ENCODE measurements around the gene CASKIN2. TPM values are rescaled to one million over a fixed set of nuclear protein-coding genes. Genes with fewer than 3 reads are reported as not detected.

Gene CASKIN2
- total RNA-seq, 1 donor from 2014 or later, result 9.5 TPM

DNA sequence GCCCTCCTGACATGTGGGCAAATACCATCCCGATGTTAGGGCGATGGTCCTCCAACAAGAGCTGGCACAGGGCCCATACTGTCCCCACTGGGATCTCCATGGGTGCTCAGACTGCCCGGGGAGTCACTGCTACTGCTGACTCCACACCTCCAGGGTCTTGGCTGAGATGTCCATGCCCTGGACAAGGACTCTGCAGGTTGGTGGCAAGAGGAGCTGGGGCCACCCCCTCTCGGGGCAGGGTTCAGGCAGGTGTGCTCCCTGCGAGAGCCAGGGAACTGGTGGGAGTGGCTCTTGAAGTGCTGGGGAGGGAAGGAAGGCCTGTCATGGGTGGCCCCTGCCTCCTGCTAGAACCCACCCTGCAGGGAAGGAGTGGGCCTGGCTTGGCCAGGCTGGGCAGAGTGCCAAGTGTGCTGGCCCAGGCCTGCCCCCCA is 6.4 kb downstream of the CASKIN2 start:
- H3K4me3 ChIP-seq (ENCODE audit: low read depth, low read length), result no peak overlapping the region
- no peak for DNase-seq (ENCODE audit: low read depth)
- TF ChIP-seq, protein P1, sequence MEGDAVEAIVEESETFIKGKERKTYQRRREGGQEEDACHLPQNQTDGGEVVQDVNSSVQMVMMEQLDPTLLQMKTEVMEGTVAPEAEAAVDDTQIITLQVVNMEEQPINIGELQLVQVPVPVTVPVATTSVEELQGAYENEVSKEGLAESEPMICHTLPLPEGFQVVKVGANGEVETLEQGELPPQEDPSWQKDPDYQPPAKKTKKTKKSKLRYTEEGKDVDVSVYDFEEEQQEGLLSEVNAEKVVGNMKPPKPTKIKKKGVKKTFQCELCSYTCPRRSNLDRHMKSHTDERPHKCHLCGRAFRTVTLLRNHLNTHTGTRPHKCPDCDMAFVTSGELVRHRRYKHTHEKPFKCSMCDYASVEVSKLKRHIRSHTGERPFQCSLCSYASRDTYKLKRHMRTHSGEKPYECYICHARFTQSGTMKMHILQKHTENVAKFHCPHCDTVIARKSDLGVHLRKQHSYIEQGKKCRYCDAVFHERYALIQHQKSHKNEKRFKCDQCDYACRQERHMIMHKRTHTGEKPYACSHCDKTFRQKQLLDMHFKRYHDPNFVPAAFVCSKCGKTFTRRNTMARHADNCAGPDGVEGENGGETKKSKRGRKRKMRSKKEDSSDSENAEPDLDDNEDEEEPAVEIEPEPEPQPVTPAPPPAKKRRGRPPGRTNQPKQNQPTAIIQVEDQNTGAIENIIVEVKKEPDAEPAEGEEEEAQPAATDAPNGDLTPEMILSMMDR (conservative IDR thresholded peaks at IDR 0.05; ENCODE audit: low read depth, low read length), result no peak

DNA sequence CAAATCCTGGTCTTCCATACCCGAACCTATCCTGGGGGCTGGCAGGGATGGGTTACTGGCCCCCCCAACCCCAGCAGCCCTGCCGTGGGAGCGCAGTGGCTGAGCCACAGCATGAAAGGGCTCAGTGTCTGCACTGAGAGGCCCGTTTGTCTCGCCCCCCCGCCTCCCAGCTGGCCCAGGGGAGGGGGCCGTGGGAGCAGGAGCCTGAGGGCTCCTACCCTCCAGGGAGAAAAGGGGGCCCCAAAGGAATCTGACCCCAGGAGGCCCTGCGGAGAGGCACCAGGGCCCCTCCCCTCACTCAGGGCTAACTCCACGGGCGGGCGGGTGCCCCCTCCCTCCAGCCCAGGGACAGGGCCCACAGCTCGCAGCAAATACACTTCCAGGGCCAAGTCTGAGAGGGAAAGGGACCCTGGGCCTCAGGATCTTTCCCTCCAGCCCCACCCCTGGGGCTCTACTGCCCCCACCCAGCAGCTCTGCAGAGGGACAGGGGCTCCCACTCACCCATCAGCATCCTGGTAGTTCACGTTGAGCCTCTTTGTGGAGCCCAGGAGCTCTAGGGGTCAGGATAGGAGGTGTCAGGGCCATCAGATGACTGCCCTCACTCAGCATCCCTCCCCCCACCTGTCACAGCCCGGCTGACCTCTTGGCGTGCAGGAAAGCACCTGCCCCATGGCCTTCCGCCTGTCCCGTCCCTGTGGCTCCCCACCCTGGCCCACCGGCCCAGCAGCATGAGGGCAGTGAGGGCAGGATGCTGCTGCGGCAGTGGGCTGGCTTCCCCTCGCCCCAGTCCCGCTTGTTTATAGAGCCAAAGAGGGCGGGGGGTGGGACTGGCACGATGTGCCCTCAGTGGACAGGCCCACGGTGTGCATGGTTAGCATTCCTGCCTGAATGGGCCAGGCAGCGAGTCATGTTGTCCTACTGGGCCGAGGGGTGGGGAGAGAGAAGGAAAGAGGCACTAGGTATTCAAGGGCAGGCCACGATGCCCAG is 7.3 kb downstream of the CASKIN2 start:
- DNase-seq (ENCODE audit: low read depth), result no peak
- TF ChIP-seq, protein P1 (conservative IDR thresholded peaks at IDR 0.05; ENCODE audit: low read depth, low read length), result no peak

DNA sequence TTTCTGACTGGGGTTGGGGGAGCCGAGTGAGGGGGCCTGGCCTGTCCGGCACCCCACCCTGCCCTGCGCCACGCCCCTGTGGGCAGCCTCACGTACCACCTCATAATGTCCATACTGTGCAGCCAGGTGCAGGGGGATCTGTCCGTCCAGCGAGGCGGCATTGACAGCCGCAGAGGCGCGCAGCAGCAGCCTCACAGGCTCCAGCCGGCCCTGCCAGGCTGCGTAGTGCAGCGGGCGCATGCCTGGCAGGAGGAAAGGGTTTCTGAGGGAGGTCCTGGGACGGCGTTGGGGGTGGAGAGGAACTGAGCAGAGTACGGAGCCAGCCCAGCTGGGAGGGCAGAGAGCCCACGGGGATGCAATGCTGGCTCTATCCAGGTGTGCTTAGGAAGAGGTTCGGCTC is 8.4 kb downstream of the CASKIN2 start:
- no peak overlapping the region for H3K4me3 ChIP-seq (ENCODE audit: low read depth, low read length)
- no peak for DNase-seq (ENCODE audit: low read depth)
- TF ChIP-seq, protein P1 (conservative IDR thresholded peaks at IDR 0.05; ENCODE audit: low read depth, low read length), result no peak

More for the DNA sequence above, 7.3 kb downstream of the CASKIN2 start:
- no peak overlapping the region for H3K4me3 ChIP-seq (ENCODE audit: low read depth, low read length)

DNA sequence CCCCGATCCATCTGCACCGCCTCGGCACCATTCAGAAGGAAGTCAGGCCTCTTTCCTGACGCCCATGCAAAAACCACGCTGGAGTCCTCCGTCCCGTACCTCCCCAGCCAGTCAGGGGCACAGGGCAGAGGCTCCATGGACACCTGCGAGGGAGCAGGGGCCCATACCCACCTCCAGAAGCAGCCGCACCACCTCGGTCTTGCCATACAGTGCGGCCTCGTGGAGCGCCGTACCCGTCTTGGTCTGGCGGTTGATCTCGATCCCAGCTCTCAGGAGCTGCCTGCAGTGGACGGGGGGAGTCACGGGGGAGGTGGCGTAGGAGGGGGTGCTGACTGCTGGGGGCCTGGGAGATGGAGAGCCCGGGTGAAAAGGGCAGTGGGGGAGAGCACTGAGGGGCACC is 9.2 kb downstream of the CASKIN2 start:
- DNase-seq (ENCODE audit: low read depth), result no peak
- TF ChIP-seq, protein P1 (conservative IDR thresholded peaks at IDR 0.05; ENCODE audit: low read depth, low read length), result no peak
- H3K4me3 ChIP-seq (ENCODE audit: low read depth, low read length), result no peak overlapping the region

DNA sequence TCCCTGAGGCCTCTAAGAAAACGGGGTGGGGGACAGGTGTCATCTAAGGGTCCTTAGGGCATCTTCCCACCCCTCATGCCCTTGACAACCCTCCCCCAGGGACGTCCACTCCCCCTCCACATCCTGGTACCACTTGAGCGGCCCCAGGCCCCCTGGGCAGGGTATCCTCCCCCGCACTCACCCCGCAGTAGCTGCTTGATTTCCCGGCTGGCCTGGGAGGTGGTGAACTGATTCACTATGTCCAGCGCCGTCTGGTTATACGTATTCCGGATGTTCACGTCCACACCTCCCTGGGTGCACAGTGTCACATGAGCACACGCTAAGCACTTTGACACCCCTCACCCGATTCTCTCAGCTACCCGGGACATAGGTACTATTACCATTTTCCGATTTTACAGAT is 9.7 kb downstream of the CASKIN2 start:
- TF ChIP-seq, protein P1 (conservative IDR thresholded peaks at IDR 0.05; ENCODE audit: low read depth, low read length), result no peak
- no peak overlapping the region for H3K4me3 ChIP-seq (ENCODE audit: low read depth, low read length)
- no peak for DNase-seq (ENCODE audit: low read depth)

DNA sequence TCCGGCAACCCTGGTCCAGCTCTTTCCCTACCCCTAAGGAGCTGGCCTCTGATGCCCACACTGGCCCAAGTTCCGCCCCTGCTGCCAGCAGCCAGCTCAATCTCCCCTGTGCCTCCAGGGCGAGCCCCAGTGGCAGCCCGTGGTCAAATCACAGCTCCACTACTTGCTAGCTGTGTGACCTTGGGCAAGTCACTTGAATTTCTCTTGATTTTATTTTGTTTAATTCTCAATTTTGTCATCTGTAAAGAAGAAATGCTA is 10.3 kb downstream of the CASKIN2 start:
- no peak for DNase-seq (ENCODE audit: low read depth)
- no peak overlapping the region for H3K4me3 ChIP-seq (ENCODE audit: low read depth, low read length)
- TF ChIP-seq, protein P1 (conservative IDR thresholded peaks at IDR 0.05; ENCODE audit: low read depth, low read length), result no peak

Data from epithelial cell of proximal tubule (primary cell).